Right lobe of liver (tissue), 4 donors: ENCODE data around the gene SLC6A11.

ENCODE experiments used
- POLR2A ChIP-seq: fragments of 450-650 bp; IDR thresholded peaks from one replicate; pipeline ENCODE4 v1.6.1; 2017; ENCODE audit warnings: antibody characterized with exemption, mild to moderate bottlenecking
- TF ChIP-seq, protein P1 (sequence below), 4 donors: fragments of 200-600 bp in 3 of 4; fragments of 450-650 bp in 1 of 4; IDR thresholded peaks; one replicate each; pipeline versions ENCODE4 v1.5.1 to v1.8.0; 2016 to 2022; ENCODE audit warnings: antibody characterized with exemption in 4 of 4, mild to moderate bottlenecking in 2 of 4
- donor health status: DM: no; HTN: no; CAD: no.
- donor health status: DM: no; HTN: no; CAD: no.
- donor health status: DM: no; HTN: yes; CAD: no.

DNA sequence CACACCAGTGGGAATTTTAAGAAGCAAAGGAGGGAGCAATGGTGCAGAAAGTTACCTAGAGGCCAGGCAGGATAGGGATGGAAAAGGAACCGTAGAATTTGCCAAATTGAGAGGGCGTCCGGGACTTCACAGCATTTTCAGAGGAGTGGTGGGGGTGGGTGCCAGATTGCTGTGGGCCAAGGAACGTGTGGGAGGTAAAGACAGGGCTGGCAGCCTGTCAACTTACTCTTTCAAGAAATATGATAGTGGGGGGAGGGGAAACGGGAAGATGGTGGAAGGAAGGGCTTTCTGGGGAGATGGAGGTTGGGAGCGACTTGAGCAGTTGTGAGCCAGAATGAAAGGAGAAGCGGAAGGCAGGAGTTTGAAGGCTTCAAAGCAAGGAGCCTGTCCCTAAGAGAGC is 1.4 kb upstream of the SLC6A11 start:
- TF ChIP-seq, protein P1, sequence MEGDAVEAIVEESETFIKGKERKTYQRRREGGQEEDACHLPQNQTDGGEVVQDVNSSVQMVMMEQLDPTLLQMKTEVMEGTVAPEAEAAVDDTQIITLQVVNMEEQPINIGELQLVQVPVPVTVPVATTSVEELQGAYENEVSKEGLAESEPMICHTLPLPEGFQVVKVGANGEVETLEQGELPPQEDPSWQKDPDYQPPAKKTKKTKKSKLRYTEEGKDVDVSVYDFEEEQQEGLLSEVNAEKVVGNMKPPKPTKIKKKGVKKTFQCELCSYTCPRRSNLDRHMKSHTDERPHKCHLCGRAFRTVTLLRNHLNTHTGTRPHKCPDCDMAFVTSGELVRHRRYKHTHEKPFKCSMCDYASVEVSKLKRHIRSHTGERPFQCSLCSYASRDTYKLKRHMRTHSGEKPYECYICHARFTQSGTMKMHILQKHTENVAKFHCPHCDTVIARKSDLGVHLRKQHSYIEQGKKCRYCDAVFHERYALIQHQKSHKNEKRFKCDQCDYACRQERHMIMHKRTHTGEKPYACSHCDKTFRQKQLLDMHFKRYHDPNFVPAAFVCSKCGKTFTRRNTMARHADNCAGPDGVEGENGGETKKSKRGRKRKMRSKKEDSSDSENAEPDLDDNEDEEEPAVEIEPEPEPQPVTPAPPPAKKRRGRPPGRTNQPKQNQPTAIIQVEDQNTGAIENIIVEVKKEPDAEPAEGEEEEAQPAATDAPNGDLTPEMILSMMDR (IDR thresholded peaks at IDR 0.05): no peak
- TF ChIP-seq POLR2A: no peak
